Calu3 (cell line): ENCODE data around the gene GARIN5A. TPM values are rescaled to one million over a fixed set of nuclear protein-coding genes. Genes with fewer than 3 reads are reported as not detected.

Experiments
- BruUV-seq: library from RNA; stranded (reverse); fragments of 400-500 nt; replicated peaks from 2 replicates; lab custom pipeline; 2021; lab: Mats Ljungman, UMichigan
- CTCF ChIA-PET: fragments of 300-600 bp; sonication (Branson Sonifier 250); formaldehyde crosslinking; loops from one replicate; lab custom pipeline; 2022; ENCODE audit warnings: antibody characterized with exemption; lab: Charles Lee
- DNase-seq: peaks from one replicate; pipeline ENCODE4 v3.0.0; 2022
- H3K27ac Mint-ChIP-seq: one replicate; pipeline ENCODE4 v1.8.0; 2022; ENCODE audit warnings: mixed read lengths; ENCODE audit not compliant: unreplicated experiment
- H3K27me3 Mint-ChIP-seq: one replicate; pipeline ENCODE4 v1.8.0; 2022; ENCODE audit warnings: mixed read lengths; ENCODE audit not compliant: unreplicated experiment
- H3K36me3 Mint-ChIP-seq: one replicate; pipeline ENCODE4 v1.8.0; 2022; ENCODE audit warnings: mild to moderate bottlenecking, moderate library complexity, mixed read lengths; ENCODE audit not compliant: insufficient read depth, unreplicated experiment
- H3K4me1 Mint-ChIP-seq: one replicate; pipeline ENCODE4 v1.8.0; 2022; ENCODE audit warnings: mild to moderate bottlenecking, low read depth, mixed read lengths; ENCODE audit not compliant: unreplicated experiment
- H3K4me3 Mint-ChIP-seq: one replicate; pipeline ENCODE4 v1.8.0; 2022; ENCODE audit warnings: mild to moderate bottlenecking, low read depth, moderate library complexity, mixed read lengths; ENCODE audit not compliant: unreplicated experiment
- H3K9me3 Mint-ChIP-seq: one replicate; pipeline ENCODE4 v1.8.0; 2022; ENCODE audit warnings: low read depth, mixed read lengths; ENCODE audit not compliant: unreplicated experiment
- CTCF ChIP-seq: fragments of 200-600 bp; IDR thresholded peaks from one replicate; pipeline ENCODE4 v1.8.0; 2022; ENCODE audit warnings: antibody characterized with exemption; ENCODE audit not compliant: unreplicated experiment
- intact Hi-C: fragments of 100-400 bp; cut with micrococcal nuclease; formaldehyde crosslinking; loops from one replicate; pipeline ENCODE4 v1.10.0; 2022; ENCODE audit not compliant: unreplicated experiment
- total RNA-seq: library from RNA; stranded (reverse); gene quantifications from 2 replicates; pipeline ENCODE4 v1.2.3, GENCODE V29; 2022

The GARIN5A gene
- total RNA-seq, 1 experiment from 2014 or later, result 6.0 TPM

- no peak for DNase-seq
- Mint-ChIP-seq H3K36me3 (peaks cover 27% of the 10 kb centered on the region), H3K4me1 (no peaks in the 10 kb centered on the region), H3K27ac (peak overlapping the region; percentile 11), H3K9me3 (no peaks in the 10 kb centered on the region), H3K27me3 (peaks cover 66% of the 10 kb centered on the region), H3K4me3 (peak overlapping the region; percentile 75)
- BruUV-seq, result no TSS peak
- CTCF ChIA-PET, result no interaction called here
- intact Hi-C loops, result no loop called here
- TF ChIP-seq CTCF, result no peak
These were observed 45.7 kb downstream of the GARIN5A start for GRCh38 chr19:50430888-50431342.

- no peaks in the 10 kb centered on the region for H3K9me3 Mint-ChIP-seq
- intact Hi-C loops, result no loop called here
- DNase-seq, result no peak
- H3K4me3 Mint-ChIP-seq, result no peak overlapping the region
- no peaks in the 10 kb centered on the region for H3K4me1 Mint-ChIP-seq
- no TSS peak for BruUV-seq
- peaks cover 49% of the 10 kb centered on the region for H3K27me3 Mint-ChIP-seq
- no peak for TF ChIP-seq CTCF
- CTCF ChIA-PET, result no interaction called here
- no peak overlapping the region for H3K27ac Mint-ChIP-seq
- H3K36me3 Mint-ChIP-seq, result peaks cover 27% of the 10 kb centered on the region
These were observed 47.7 kb downstream of the GARIN5A start for GRCh38 chr19:50428772-50429463.

- no peak for TF ChIP-seq CTCF
- H3K4me3 Mint-ChIP-seq, result no peak overlapping the region
- CTCF ChIA-PET, result no interaction called here
- H3K36me3 Mint-ChIP-seq, result peaks cover 23% of the 10 kb centered on the region
- no peaks in the 10 kb centered on the region for H3K9me3 Mint-ChIP-seq
- intact Hi-C loops, result no loop called here
- H3K27me3 Mint-ChIP-seq, result peaks cover 40% of the 10 kb centered on the region
- no peak for DNase-seq
- H3K4me1 Mint-ChIP-seq, result no peaks in the 10 kb centered on the region
- no TSS peak for BruUV-seq
- no peak overlapping the region for H3K27ac Mint-ChIP-seq
These were observed 48.6 kb downstream of the GARIN5A start for GRCh38 chr19:50427997-50428425.

- CTCF ChIA-PET, result interaction anchor here (0.7 kb wide), 2 partner anchors 10 to 126 kb away, joined by 4 to 5 read pairs; no protein-coding TSS in a partner anchor
- no peak for DNase-seq
- peaks cover 17% of the 10 kb centered on the region for H3K36me3 Mint-ChIP-seq
- H3K27me3 Mint-ChIP-seq, result peaks cover 34% of the 10 kb centered on the region
- H3K4me3 Mint-ChIP-seq, result no peak overlapping the region
- BruUV-seq, result no TSS peak
- TF ChIP-seq CTCF, result no peak
- no peaks in the 10 kb centered on the region for H3K4me1 Mint-ChIP-seq
- intact Hi-C loops, result no loop called here
- no peak overlapping the region for H3K27ac Mint-ChIP-seq
- no peaks in the 10 kb centered on the region for H3K9me3 Mint-ChIP-seq
These were observed 49.2 kb downstream of the GARIN5A start for GRCh38 chr19:50427318-50427925.
